HepG2 (cell line): ENCODE data around the gene SLCO4A1. TPM values are rescaled to one million over a fixed set of nuclear protein-coding genes. Genes with fewer than 3 reads are reported as not detected.

Experiments
- HNRNPUL1 ChIP-seq: fragments of 200-400 bp; formaldehyde crosslinking; IDR thresholded peaks from 2 replicates; pipeline ENCODE4 v1.6.1; 2017; ENCODE audit warnings: low read depth, mild to moderate bottlenecking, low read length, moderate library complexity
- IRX3 ChIP-seq: sonication (generic); formaldehyde crosslinking; IDR thresholded peaks from 2 replicates; pipeline ENCODE4 v1.8.1; 2023; ENCODE audit warnings: mild to moderate bottlenecking, low read depth, missing genetic modification reagents, borderline replicate concordance
- MAFF ChIP-seq: IDR thresholded peaks from 2 replicates; pipeline ENCODE4 v1.6.1; 2011; ENCODE audit warnings: low read depth, low read length, improper control_type of control experiment
- MBD4 ChIP-seq: IDR thresholded peaks from 2 replicates; pipeline ENCODE4 v1.6.1; 2012; ENCODE audit warnings: low read length, inconsistent platforms, borderline replicate concordance
- PTBP1 ChIP-seq: fragments of 200-400 bp; formaldehyde crosslinking; IDR thresholded peaks from 2 replicates; pipeline ENCODE4 v1.6.1; 2018; ENCODE audit warnings: low read length, low read depth; ENCODE audit not compliant: poor library complexity, severe bottlenecking
- SP4 ChIP-seq: sonication (generic); formaldehyde crosslinking; IDR thresholded peaks from 2 replicates; pipeline ENCODE4 v1.8.1; 2023; ENCODE audit warnings: mild to moderate bottlenecking, missing genetic modification reagents
- SRSF9 ChIP-seq: fragments of 200-400 bp; formaldehyde crosslinking; IDR thresholded peaks from 2 replicates; pipeline ENCODE4 v1.6.1; 2018; ENCODE audit warnings: borderline replicate concordance, mild to moderate bottlenecking, low read depth, low read length; ENCODE audit not compliant: insufficient read depth, poor library complexity, severe bottlenecking
- ZMYM4 ChIP-seq: sonication (generic); formaldehyde crosslinking; IDR thresholded peaks from 2 replicates; pipeline ENCODE4 v1.8.1; 2023; ENCODE audit warnings: mild to moderate bottlenecking, missing genetic modification reagents
- ZNF136 ChIP-seq: sonication (generic); formaldehyde crosslinking; IDR thresholded peaks from 2 replicates; pipeline ENCODE4 v1.8.1; 2022; ENCODE audit warnings: low read depth, mild to moderate bottlenecking, moderate library complexity, missing genetic modification reagents
- ZNF205 ChIP-seq: IDR thresholded peaks from 2 replicates; pipeline ENCODE4 v1.6.1; 2018; ENCODE audit warnings: missing biosample characterization, missing genetic modification reagents
- ZNF296 ChIP-seq: sonication (generic); formaldehyde crosslinking; conservative IDR thresholded peaks from 2 replicates; pipeline ENCODE4 v1.5.0; 2020; ENCODE audit warnings: mild to moderate bottlenecking, missing genetic modification reagents
- ZNF350 ChIP-seq: sonication (generic); formaldehyde crosslinking; IDR thresholded peaks from 2 replicates; pipeline ENCODE4 v1.4.0; 2020; ENCODE audit warnings: mild to moderate bottlenecking, low read depth, missing genetic modification reagents, borderline replicate concordance
- ZNF775 ChIP-seq: sonication (generic); formaldehyde crosslinking; IDR thresholded peaks from 2 replicates; pipeline ENCODE4 v1.4.0; 2020; ENCODE audit warnings: missing genetic modification reagents, mild to moderate bottlenecking, moderate library complexity, borderline replicate concordance
- ZNF850 ChIP-seq: sonication (generic); formaldehyde crosslinking; conservative IDR thresholded peaks from 2 replicates; pipeline ENCODE4 v1.9.0; 2021; ENCODE audit warnings: mild to moderate bottlenecking, missing genetic modification reagents
- ZUFSP ChIP-seq: sonication (generic); formaldehyde crosslinking; IDR thresholded peaks from 2 replicates; pipeline ENCODE4 v1.9.0; 2021; ENCODE audit warnings: missing genetic modification reagents, mild to moderate bottlenecking, borderline replicate concordance
- polyA plus RNA-seq, 8 experiments: library from polyadenylated mRNA; depleted of rRNA in 3 of 8; stranded (reverse) in 7 of 8; unstranded in 1 of 8; fragments of >200 nt; fragmentation: Illumina TruSeq in 4 of 8; extraction: Trizol in 4 of 8; gene quantifications; 2 replicates each; pipeline versions ENCODE4 v1.2.1 to v1.2.3, GENCODE V29; 2011 to 2016; ENCODE audit warnings: low read depth in 4 of 8, missing spikeins in 1 of 8, mixed read lengths in 1 of 8; ENCODE audit not compliant: insufficient read depth in 1 of 8
- total RNA-seq, 5 experiments: library from RNA; depleted of rRNA; stranded (reverse); fragments of >200 nt; fragmentation: Illumina TruSeq; extraction: Trizol; gene quantifications; 2 replicates each; pipeline ENCODE4 v1.2.3, GENCODE V29; 2016; ENCODE audit warnings: low read depth in 1 of 5
- TF ChIP-seq, protein P1 (sequence below): conservative IDR thresholded peaks from 2 replicates; pipeline ENCODE4 v1.6.1; 2018; ENCODE audit warnings: missing genetic modification reagents
- TF ChIP-seq, protein P2 (sequence below): sonication (generic); formaldehyde crosslinking; IDR thresholded peaks from 2 replicates; pipeline ENCODE4 v1.8.0; 2022; ENCODE audit warnings: missing genetic modification reagents, mild to moderate bottlenecking, moderate library complexity, borderline replicate concordance
- TF ChIP-seq, protein P3 (sequence below): sonication (generic); formaldehyde crosslinking; IDR thresholded peaks from 2 replicates; pipeline ENCODE4 v1.5.0; 2020; ENCODE audit warnings: missing genetic modification reagents
- TF ChIP-seq, protein P4 (sequence below): sonication (generic); formaldehyde crosslinking; IDR thresholded peaks from 2 replicates; pipeline ENCODE4 v1.4.0; 2020; ENCODE audit warnings: missing genetic modification reagents; ENCODE audit errors: not compliant biosample characterization

The SLCO4A1 gene
- total and polyA plus RNA-seq, 2 of the 13 experiments (the other 11 are each of a cell fraction or from before 2014, with no cell fraction given): 55.5 to 112 TPM

GRCh38 chr20:62616728-62617621 lies 25.3 kb upstream of the SLCO4A1 start (continued):
- TF ChIP-seq PTBP1: peak; percentile 89
- no peak for TF ChIP-seq IRX3 (CRISPR knock-in tag)
- no peak for TF ChIP-seq ZNF775 (CRISPR knock-in tag)
- TF ChIP-seq SRSF9: no peak
- TF ChIP-seq, protein P1, sequence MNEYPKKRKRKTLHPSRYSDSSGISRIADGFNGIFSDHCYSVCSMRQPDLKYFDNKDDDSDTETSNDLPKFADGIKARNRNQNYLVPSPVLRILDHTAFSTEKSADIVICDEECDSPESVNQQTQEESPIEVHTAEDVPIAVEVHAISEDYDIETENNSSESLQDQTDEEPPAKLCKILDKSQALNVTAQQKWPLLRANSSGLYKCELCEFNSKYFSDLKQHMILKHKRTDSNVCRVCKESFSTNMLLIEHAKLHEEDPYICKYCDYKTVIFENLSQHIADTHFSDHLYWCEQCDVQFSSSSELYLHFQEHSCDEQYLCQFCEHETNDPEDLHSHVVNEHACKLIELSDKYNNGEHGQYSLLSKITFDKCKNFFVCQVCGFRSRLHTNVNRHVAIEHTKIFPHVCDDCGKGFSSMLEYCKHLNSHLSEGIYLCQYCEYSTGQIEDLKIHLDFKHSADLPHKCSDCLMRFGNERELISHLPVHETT: peak; percentile 32; the same call in 1 of the 2 replicates
- TF ChIP-seq ZNF205 (CRISPR knock-in tag): 0 out of 2 replicates have a peak, but pooled peaks have one; percentile 35
- TF ChIP-seq HNRNPUL1: no peak
- TF ChIP-seq ZUFSP (CRISPR knock-in tag): no peak
- TF ChIP-seq ZNF850 (CRISPR knock-in tag): 0 out of 2 replicates have a peak, but pooled peaks have one; percentile 47
- TF ChIP-seq ZNF296 (CRISPR knock-in tag): no peak
- TF ChIP-seq, protein P2, sequence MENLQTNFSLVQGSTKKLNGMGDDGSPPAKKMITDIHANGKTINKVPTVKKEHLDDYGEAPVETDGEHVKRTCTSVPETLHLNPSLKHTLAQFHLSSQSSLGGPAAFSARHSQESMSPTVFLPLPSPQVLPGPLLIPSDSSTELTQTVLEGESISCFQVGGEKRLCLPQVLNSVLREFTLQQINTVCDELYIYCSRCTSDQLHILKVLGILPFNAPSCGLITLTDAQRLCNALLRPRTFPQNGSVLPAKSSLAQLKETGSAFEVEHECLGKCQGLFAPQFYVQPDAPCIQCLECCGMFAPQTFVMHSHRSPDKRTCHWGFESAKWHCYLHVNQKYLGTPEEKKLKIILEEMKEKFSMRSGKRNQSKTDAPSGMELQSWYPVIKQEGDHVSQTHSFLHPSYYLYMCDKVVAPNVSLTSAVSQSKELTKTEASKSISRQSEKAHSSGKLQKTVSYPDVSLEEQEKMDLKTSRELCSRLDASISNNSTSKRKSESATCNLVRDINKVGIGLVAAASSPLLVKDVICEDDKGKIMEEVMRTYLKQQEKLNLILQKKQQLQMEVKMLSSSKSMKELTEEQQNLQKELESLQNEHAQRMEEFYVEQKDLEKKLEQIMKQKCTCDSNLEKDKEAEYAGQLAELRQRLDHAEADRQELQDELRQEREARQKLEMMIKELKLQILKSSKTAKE (CRISPR knock-in tag): no peak
- TF ChIP-seq, protein P3, sequence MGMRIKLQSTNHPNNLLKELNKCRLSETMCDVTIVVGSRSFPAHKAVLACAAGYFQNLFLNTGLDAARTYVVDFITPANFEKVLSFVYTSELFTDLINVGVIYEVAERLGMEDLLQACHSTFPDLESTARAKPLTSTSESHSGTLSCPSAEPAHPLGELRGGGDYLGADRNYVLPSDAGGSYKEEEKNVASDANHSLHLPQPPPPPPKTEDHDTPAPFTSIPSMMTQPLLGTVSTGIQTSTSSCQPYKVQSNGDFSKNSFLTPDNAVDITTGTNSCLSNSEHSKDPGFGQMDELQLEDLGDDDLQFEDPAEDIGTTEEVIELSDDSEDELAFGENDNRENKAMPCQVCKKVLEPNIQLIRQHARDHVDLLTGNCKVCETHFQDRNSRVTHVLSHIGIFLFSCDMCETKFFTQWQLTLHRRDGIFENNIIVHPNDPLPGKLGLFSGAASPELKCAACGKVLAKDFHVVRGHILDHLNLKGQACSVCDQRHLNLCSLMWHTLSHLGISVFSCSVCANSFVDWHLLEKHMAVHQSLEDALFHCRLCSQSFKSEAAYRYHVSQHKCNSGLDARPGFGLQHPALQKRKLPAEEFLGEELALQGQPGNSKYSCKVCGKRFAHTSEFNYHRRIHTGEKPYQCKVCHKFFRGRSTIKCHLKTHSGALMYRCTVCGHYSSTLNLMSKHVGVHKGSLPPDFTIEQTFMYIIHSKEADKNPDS (CRISPR knock-in tag): no peak
- peak; percentile 35; the same call in 1 of the 2 replicates for TF ChIP-seq ZMYM4
- TF ChIP-seq MBD4: no peak
- TF ChIP-seq, protein P4, sequence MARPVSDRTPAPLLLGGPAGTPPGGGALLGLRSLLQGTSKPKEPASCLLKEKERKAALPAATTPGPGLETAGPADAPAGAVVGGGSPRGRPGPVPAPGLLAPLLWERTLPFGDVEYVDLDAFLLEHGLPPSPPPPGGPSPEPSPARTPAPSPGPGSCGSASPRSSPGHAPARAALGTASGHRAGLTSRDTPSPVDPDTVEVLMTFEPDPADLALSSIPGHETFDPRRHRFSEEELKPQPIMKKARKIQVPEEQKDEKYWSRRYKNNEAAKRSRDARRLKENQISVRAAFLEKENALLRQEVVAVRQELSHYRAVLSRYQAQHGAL (CRISPR knock-in tag): no peak
- no peak for TF ChIP-seq MAFF
- TF ChIP-seq ZNF136 (CRISPR knock-in tag): peak; percentile 88
- peak; percentile 61; the same call in 1 of the 2 replicates for TF ChIP-seq ZNF350 (CRISPR knock-in tag)
- TF ChIP-seq SP4 (CRISPR knock-in tag): peak; percentile 58; the same call in 1 of the 2 replicates
